ENCODE measurements around the gene HMX3.

DNA sequence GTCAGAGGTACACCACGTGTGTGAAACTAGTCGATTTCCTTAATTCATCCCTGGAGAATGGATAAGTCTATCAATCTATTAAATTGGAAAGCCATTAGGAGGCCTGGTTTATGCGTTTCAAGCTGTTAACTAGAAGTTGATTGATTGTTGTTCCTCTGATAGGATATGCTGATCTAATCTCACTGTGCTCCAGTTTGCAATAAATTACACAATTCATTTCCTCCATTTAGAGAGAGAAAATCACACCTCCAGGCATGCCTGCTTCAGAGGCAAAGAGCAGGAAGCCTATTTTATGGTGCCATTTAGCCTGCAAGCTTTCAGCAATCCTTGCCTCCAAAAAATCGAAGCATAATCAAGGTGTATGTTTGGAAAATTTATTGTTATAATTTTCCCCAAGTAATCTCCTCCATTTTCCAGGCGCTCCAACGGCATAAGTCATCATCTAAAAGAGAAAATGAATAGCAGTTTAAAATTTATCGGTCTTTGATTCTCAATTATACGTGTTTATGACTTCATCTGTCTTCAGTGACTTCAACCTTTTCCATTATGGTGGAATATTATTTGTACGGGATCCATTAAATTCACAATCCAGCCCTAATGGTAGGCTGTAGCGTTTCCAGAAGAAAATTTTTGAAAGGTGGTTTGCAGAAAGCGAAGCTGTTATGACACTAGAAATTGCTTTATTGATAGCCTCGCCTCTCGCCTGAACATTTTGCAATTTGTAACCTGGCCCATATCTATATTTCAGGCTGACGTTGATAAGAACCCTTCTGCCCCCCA, 42.9 kb upstream of the HMX3 start:
- no peak for TF ChIP-seq CTCF (CRISPR knock-in tag; IDR thresholded peaks at IDR 0.05)
- no peak for TF ChIP-seq ATF1 (CRISPR knock-in tag; IDR thresholded peaks at IDR 0.05)
- TF ChIP-seq ZNF749 (CRISPR knock-in tag; IDR thresholded peaks at IDR 0.05; ENCODE audit: borderline replicate concordance): no peak
- no peak for TF ChIP-seq ZFP41 (CRISPR knock-in tag; IDR thresholded peaks at IDR 0.05; ENCODE audit: borderline replicate concordance)
- TF ChIP-seq ZC3H4 (CRISPR knock-in tag; IDR thresholded peaks at IDR 0.05; ENCODE audit: borderline replicate concordance): no peak
- no peak for TF ChIP-seq TCF7L2 (IDR thresholded peaks at IDR 0.05; ENCODE audit: low read depth, low read length)
- TF ChIP-seq REPIN1 (CRISPR knock-in tag; IDR thresholded peaks at IDR 0.05; ENCODE audit: borderline replicate concordance, low read depth): no peak
- no peak for TF ChIP-seq ZBTB8A (CRISPR knock-in tag; IDR thresholded peaks at IDR 0.05; ENCODE audit: borderline replicate concordance, low read depth)
- no peak for TF ChIP-seq SIN3A (IDR thresholded peaks at IDR 0.05; ENCODE audit: borderline replicate concordance, low read depth, low read length)
- TF ChIP-seq THAP8 (CRISPR knock-in tag; IDR thresholded peaks at IDR 0.05; ENCODE audit: borderline replicate concordance): no peak
- no peak for TF ChIP-seq DPF2 (CRISPR knock-in tag; IDR thresholded peaks at IDR 0.05; ENCODE audit: borderline replicate concordance, low read depth)
- TF ChIP-seq, protein P1, sequence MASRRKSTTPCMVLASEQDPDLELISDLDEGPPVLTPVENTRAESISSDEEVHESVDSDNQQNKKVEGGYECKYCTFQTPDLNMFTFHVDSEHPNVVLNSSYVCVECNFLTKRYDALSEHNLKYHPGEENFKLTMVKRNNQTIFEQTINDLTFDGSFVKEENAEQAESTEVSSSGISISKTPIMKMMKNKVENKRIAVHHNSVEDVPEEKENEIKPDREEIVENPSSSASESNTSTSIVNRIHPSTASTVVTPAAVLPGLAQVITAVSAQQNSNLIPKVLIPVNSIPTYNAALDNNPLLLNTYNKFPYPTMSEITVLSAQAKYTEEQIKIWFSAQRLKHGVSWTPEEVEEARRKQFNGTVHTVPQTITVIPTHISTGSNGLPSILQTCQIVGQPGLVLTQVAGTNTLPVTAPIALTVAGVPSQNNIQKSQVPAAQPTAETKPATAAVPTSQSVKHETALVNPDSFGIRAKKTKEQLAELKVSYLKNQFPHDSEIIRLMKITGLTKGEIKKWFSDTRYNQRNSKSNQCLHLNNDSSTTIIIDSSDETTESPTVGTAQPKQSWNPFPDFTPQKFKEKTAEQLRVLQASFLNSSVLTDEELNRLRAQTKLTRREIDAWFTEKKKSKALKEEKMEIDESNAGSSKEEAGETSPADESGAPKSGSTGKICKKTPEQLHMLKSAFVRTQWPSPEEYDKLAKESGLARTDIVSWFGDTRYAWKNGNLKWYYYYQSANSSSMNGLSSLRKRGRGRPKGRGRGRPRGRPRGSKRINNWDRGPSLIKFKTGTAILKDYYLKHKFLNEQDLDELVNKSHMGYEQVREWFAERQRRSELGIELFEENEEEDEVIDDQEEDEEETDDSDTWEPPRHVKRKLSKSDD (CRISPR knock-in tag; IDR thresholded peaks at IDR 0.05; ENCODE audit: low read depth): no peak
- no peak for TF ChIP-seq CHCHD3 (CRISPR knock-in tag; IDR thresholded peaks at IDR 0.05)
- TF ChIP-seq GABPA (IDR thresholded peaks at IDR 0.05; ENCODE audit: low read depth, low read length): no peak
- no peak for TF ChIP-seq GABPA (CRISPR knock-in tag; IDR thresholded peaks at IDR 0.05; ENCODE audit: low read depth)
